HG03135 (cell line): ENCODE results near the gene GAPDHS.
A peak's percentile ranks its signal among the peaks of the same experiment; 100 is the strongest.

Experiments
- ATAC-seq: cut with Tn5 transposase; IDR thresholded peaks from one replicate; pipeline ENCODE4 v1.9.1; 2021; ENCODE audit warnings: mild to moderate bottlenecking, moderate library complexity; ENCODE audit not compliant: unreplicated experiment

Gene GAPDHS

DNA sequence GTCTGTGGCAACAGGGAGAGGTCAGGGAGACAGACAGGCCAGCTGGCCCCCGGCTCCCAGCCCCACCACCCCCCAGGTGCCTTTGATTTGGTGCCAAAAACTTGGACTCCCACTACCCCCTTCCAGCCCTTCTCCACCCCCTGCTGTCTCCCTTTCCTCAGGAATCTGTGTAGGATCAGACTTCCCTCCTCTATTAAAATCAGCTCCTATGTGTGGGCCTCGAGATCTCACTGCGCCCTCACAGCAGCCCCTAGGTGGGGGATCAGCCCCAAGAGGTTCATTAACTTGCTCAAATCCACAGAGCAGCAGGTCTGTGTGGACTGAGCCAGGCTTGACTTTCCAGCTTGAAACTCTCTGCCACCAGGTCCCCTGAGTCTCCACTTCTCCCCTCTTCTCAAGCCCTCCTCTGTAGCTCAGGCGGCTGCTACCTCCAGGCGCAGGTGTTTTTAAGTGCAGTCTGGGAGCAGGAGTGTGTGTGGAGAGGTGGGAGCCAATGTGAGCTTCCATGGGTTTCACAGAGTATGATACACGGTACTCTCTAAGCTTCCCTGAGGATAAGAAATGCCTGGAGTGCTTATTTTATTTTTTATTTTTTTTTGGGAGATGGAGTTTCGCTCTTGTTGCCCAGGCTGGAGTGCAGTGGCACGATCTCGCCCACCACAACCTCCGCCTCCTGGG, 1.7 kb downstream of the GAPDHS start:
- no peak for ATAC-seq

GRCh38 chr19:35539314-35539713, 6.1 kb downstream of the GAPDHS start:
- no peak for ATAC-seq

DNA sequence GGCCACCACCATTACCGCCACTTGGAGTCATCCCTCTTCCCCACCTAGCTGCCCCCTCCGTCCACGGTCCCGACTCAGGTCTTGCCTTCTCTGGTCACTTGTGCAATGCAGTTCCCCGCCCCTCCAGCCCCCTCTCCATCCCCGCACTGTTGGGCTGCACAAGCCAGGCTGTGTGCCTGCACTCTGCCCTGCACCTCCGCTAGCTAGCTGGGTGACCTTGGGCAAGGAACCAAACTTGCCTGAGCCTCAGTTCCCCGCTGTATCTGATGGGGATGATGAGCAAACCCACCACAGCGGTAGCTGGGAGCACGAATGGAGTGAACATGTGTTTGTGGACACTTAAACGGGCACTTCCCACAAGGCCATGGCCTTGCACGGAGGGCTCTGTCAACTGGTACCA, 6.6 kb downstream of the GAPDHS start:
- no peak for ATAC-seq

GRCh38 chr19:35540356-35540927, 7.2 kb downstream of the GAPDHS start:
- ATAC-seq: no peak

DNA sequence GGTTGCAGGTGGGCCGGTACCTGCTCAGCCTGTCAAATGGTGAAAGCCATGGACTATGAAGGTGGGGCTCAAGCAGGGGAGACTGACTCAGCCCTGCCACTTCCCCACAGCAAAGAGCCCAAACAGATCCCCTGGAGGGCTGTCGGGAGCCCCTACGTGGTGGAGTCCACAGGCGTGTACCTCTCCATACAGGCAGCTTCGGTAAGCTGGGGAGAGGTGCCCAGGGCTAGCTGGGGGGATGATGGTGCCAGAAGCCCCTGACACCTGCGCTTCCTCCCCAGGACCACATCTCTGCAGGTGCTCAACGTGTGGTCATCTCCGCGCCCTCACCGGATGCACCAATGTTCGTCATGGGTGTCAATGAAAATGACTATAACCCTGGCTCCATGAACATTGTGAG, 9.0 kb downstream of the GAPDHS start:
- no peak for ATAC-seq

- no peak for ATAC-seq
Measured at GRCh38 chr19:35543280-35544109, 10.2 kb downstream of the GAPDHS start.

DNA sequence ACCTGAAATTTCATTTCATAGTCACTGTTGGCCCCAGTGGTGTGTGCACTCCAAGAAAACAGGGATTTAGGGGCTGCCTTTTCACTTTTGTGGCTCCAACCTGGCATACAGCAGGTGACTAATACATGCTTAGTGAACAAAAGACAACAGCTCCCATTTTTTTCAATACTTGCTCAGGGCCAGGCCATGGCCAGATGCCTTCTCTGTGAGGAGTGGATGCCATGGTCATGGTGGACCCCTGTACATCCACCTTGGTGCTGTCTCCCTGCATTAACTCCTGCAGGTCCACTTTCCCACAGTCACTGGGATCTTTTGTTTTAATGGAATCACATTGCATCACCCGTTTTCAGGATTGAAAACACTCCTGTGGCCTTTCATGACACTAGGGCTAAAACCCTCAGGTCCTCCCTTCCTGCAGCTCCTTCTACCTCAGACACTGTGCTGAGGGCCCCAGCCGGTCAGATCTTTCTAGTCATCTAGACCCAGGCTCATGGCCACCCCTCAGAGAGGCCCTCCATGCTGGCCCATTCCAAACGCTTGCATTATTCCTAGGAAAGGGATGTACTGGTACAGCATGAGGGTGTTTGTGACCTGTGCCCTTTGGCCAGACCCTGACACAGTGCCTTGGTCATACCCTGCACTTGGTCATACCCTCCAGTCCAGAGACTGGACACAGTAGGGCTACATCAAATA, 11.0 kb downstream of the GAPDHS start:
- ATAC-seq: no peak

- peak; percentile 68 for ATAC-seq
Measured at GRCh38 chr19:35545001-35545854, 12.0 kb downstream of the GAPDHS start, which contains the start of gene TMEM147. TSS of gene TMEM147 (plus strand) at chr19:35545626. CDS start at chr19:35545740, 114 bp downstream.

DNA sequence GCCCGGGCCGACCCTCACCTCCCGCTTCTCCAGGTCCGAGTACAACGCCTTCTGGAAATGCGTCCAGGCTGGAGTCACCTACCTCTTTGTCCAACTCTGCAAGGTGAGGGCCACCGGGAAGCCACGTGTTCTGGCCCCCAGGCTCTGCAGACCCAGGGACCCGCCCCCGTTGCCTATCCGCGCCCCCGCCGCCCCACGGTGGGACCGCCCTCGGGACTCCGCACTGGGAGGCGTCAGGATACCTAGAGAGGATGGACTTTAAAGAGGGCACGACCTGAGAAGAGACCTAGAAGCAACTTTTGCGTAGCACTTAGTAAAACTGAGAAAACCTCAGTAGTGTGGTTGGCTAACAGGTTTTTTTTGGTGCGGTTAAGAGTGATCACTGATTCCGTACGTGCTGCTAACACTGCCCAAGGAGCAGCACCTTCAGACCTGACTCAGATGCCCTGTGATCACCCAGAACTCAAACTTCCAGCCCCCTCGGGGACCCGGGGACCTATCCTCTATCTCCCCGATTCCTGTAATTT, 12.7 kb downstream of the GAPDHS start:
- peak; percentile 30 for ATAC-seq

GRCh38 chr19:35546532-35546931, 13.3 kb downstream of the GAPDHS start:
- no peak for ATAC-seq

DNA sequence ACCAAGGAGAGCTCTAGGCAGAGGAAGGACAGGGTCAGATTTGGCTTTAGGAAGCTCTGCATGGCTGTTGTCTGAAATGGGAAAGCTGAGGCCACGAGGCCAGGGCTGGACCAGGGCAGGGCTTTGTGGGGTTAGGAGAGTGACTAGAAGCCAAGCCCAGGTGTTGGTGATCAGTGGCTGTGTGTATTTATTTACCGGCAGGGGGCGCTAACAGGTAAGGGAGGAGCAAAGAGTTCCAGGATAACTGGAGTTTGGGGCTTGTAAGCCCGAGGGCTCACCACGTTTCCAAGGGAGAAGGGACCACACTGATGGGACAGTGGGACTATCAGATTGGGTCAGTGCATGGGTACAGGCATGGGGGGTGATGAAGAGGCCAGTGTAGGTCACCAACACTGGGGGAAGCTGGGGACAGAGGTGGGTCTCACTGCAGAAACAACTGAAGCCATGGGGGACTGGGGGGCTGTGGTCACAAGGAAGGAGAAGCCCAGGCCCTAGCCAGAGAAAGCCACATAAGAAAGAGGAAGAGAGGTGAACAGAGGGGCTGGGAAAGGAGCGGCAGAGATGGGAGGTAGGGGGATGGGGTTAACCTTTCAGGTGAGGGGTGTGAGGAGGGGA, 16.0 kb downstream of the GAPDHS start:
- ATAC-seq: no peak

GRCh38 chr19:35549879-35550523, 16.7 kb downstream of the GAPDHS start:
- ATAC-seq: no peak

GRCh38 chr19:35551091-35551810, 18.0 kb downstream of the GAPDHS start:
- ATAC-seq: no peak

GRCh38 chr19:35552534-35553384, 19.5 kb downstream of the GAPDHS start:
- no peak for ATAC-seq

GRCh38 chr19:35553385-35554000, 20.2 kb downstream of the GAPDHS start:
- ATAC-seq: no peak

DNA sequence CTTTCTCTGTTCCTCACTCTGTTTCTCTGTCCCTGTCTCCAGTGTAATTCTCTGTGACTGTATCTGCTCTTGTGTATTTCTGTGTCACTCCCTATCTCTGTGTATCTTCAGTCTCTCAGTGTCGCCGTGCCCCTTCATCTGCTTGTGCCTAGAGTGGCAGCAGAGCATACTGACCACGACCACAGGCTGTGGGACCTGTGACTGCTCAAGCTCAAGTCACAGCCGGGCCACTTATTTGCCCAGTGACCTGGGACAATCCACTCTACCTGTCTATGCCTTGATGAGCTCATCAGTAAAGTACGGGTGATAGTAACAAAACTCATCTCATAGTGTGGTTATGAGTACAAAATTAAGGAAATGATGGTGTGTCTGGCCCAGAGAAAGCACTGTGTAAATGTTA, 20.8 kb downstream of the GAPDHS start:
- ATAC-seq: no peak

GRCh38 chr19:35555301-35556005, 22.2 kb downstream of the GAPDHS start:
- ATAC-seq: no peak
